Nephron progenitor cell (in vitro differentiated cells): ENCODE results near the gene NME7.

Experiments
- DNase-seq: peaks from one replicate; pipeline ENCODE4 v3.0.0; 2021
- H3K27ac Mint-ChIP-seq: 2 replicates; pipeline ENCODE4 v1.8.0; 2021; ENCODE audit warnings: mild to moderate bottlenecking, moderate library complexity, mixed read lengths
- H3K27me3 Mint-ChIP-seq: 2 replicates; pipeline ENCODE4 v1.8.0; 2021; ENCODE audit warnings: mild to moderate bottlenecking, low read depth, mixed read lengths; ENCODE audit not compliant: poor library complexity
- H3K36me3 Mint-ChIP-seq: 2 replicates; pipeline ENCODE4 v1.8.0; 2021; ENCODE audit warnings: low read depth, mixed read lengths
- H3K4me1 Mint-ChIP-seq: 2 replicates; pipeline ENCODE4 v1.8.0; 2021; ENCODE audit warnings: mixed read lengths
- H3K4me3 Mint-ChIP-seq: 2 replicates; pipeline ENCODE4 v1.8.0; 2021; ENCODE audit warnings: mild to moderate bottlenecking, moderate library complexity, mixed read lengths
- H3K9me3 Mint-ChIP-seq: 2 replicates; pipeline ENCODE4 v1.8.0; 2021; ENCODE audit warnings: mild to moderate bottlenecking, moderate library complexity, mixed read lengths
- TF ChIP-seq, protein P1 (sequence below): fragments of 200-600 bp; sonication (generic); IDR thresholded peaks from 2 replicates; pipeline ENCODE4 v1.5.0; 2021; ENCODE audit warnings: antibody characterized with exemption

Gene NME7

DNA sequence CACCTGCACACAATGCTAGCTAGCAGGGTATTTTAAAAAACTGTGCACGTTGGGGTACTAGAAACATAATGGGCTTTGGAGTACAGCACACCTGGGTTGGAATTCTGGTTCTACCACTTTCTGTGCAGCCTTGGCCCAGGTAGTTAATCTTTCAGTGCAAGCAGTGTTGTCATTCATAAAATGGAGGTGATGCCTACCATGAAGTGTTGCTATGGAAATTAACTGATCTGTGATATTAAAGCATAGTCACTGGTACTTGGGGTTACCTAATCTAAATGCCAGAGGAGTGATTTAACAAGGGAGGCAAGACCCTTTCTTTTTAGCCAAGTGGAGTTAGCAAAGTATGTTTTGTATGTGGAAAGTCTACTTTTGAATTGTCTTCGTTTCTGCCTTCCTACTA lies 243.1 kb downstream of the NME7 start:
- no peak for DNase-seq
- TF ChIP-seq, protein P1, sequence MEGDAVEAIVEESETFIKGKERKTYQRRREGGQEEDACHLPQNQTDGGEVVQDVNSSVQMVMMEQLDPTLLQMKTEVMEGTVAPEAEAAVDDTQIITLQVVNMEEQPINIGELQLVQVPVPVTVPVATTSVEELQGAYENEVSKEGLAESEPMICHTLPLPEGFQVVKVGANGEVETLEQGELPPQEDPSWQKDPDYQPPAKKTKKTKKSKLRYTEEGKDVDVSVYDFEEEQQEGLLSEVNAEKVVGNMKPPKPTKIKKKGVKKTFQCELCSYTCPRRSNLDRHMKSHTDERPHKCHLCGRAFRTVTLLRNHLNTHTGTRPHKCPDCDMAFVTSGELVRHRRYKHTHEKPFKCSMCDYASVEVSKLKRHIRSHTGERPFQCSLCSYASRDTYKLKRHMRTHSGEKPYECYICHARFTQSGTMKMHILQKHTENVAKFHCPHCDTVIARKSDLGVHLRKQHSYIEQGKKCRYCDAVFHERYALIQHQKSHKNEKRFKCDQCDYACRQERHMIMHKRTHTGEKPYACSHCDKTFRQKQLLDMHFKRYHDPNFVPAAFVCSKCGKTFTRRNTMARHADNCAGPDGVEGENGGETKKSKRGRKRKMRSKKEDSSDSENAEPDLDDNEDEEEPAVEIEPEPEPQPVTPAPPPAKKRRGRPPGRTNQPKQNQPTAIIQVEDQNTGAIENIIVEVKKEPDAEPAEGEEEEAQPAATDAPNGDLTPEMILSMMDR: no peak
- Mint-ChIP-seq H3K4me3 (no peak overlapping the region), H3K27ac (no peak overlapping the region), H3K27me3 (no peaks in the 10 kb centered on the region), H3K36me3 (peaks cover 56% of the 10 kb centered on the region), H3K4me1 (peaks cover 20% of the 10 kb centered on the region), H3K9me3 (no peaks in the 10 kb centered on the region)

DNA sequence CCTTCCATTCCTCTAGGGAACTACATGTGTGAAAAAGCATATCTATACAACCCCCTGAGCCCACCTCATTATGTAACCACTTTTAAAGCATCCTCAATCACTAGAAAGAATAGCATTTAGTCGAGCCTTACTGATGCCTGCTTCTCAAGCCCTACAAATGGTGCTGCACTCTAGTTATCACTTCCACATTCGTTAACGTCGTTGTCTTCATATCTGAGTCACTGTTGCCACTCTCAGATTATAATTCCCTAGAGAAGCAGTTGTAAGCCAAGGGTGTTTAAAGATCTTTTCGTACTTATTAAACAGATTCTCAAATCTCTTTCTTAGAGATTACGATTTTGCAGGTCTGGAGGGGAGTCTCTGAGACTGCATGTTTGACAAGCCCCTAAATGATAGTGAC lies 244.6 kb downstream of the NME7 start:
- TF ChIP-seq, protein P1: no peak
- no peaks in the 10 kb centered on the region for H3K27me3 Mint-ChIP-seq
- no peaks in the 10 kb centered on the region for H3K9me3 Mint-ChIP-seq
- H3K4me3 Mint-ChIP-seq: no peak overlapping the region
- peak overlapping the region; percentile 5 for H3K27ac Mint-ChIP-seq
- no peak for DNase-seq
- peaks cover 45% of the 10 kb centered on the region for H3K36me3 Mint-ChIP-seq
- peaks cover 35% of the 10 kb centered on the region for H3K4me1 Mint-ChIP-seq

DNA sequence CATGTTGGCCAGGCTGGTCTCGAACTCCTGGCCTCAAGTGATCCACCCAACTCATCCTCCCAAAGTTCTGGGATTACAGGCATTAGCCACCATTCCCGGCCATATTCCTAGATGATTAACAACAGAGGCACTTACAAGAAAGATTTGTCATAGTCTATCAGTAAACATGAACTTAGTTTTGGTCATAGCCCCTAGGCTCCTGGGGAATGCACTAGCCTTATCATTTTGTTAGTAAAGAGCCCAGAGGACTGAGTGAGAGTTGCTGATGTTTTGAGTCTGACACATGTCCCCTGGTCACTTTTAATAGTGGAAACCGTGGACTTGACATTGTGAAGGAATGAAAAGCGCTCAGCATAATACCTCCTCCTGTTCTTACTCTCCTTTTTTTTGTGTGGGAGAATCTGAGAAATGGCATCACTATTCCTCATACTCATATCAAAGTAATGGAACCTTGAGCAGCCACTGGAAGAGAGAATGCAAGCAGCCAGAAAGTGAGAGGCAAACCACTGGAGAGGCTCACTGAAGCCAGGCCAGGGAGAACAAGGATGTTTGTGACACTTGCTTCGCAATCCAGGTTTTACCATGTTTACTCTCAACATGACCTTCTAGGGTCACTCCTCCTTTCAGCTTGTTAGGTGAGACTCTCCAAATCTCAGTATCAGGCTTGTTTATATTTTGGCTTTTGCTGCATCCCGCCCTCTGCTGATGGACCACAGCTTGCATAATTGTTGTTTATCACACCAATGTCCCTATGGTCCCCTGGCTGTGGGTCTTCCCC lies 246.3 kb downstream of the NME7 start:
- no peak overlapping the region for H3K27ac Mint-ChIP-seq
- H3K36me3 Mint-ChIP-seq: peaks cover 44% of the 10 kb centered on the region
- no peak for DNase-seq
- TF ChIP-seq, protein P1: no peak
- no peaks in the 10 kb centered on the region for H3K9me3 Mint-ChIP-seq
- peaks cover 51% of the 10 kb centered on the region for H3K4me1 Mint-ChIP-seq
- no peaks in the 10 kb centered on the region for H3K27me3 Mint-ChIP-seq
- no peak overlapping the region for H3K4me3 Mint-ChIP-seq

- peak overlapping the region; percentile 50 for H3K27ac Mint-ChIP-seq
- H3K4me1 Mint-ChIP-seq: peaks cover 61% of the 10 kb centered on the region
- DNase-seq: no peak
- TF ChIP-seq, protein P1: no peak
- H3K36me3 Mint-ChIP-seq: peaks cover 42% of the 10 kb centered on the region
- peaks cover 4% of the 10 kb centered on the region for H3K27me3 Mint-ChIP-seq
- H3K9me3 Mint-ChIP-seq: no peaks in the 10 kb centered on the region
- H3K4me3 Mint-ChIP-seq: no peak overlapping the region
Observed at GRCh38 chr1:169120066-169120465, 247.5 kb downstream of the NME7 start.

DNA sequence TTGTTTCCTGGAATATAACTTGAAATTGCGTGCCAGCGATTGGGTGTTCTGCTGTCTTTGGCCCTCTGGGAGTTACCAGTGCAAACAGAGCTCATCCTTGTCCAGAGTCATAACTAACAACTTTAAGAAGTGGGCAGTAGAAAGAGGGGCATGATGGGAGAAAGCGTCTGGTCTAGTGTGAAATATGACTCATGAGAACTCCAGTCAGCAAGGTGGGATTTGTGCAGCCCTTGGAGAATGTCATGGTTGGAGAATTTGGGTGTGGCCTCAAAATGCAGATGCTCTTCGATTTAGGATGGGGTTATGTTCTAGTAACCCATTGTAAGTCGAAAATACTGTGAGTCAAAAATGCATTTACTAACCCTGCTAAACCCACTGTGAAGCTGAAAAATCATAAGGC lies 248.2 kb downstream of the NME7 start:
- Mint-ChIP-seq H3K4me1 (peaks cover 65% of the 10 kb centered on the region), H3K4me3 (no peak overlapping the region), H3K27ac (no peak overlapping the region), H3K36me3 (peaks cover 40% of the 10 kb centered on the region), H3K27me3 (peaks cover 4% of the 10 kb centered on the region), H3K9me3 (no peaks in the 10 kb centered on the region)
- TF ChIP-seq, protein P1: no peak
- DNase-seq: no peak

GRCh38 chr1:169118227-169118626 lies 249.4 kb downstream of the NME7 start:
- no peak for DNase-seq
- Mint-ChIP-seq H3K4me1 (peaks cover 75% of the 10 kb centered on the region), H3K27ac (peak overlapping the region; percentile 40), H3K4me3 (no peak overlapping the region), H3K9me3 (no peaks in the 10 kb centered on the region), H3K36me3 (peaks cover 48% of the 10 kb centered on the region), H3K27me3 (peaks cover 4% of the 10 kb centered on the region)
- TF ChIP-seq, protein P1: no peak
